ENCODE results near the gene SRI. TPM values are rescaled to one million over a fixed set of nuclear protein-coding genes. Genes with fewer than 3 reads are reported as not detected.

Gene SRI
- total RNA-seq, 2 donors from 2014 or later, result 140 to 152 TPM

Other genes with a start within 250 kb of the SRI start
- gene STEAP4, start 86.9 kb upstream of the SRI start, total RNA-seq, result not detected

Measured in natural killer cell treated with Interleukin-12 subunit alpha and Interleukin-12 subunit beta and Interleukin-15 and Interleukin-18, amount 100 ng/mL, for 72 hours (primary cell).